LNCaP clone FGC (cell line): ENCODE measurements around the gene SDF4.

Experiments
- DNase-seq: peaks from one replicate; pipeline ENCODE4 v3.0.0-alpha.2; 2011; ENCODE audit warnings: low read depth
- H3K4me3 ChIP-seq: 2 replicates; pipeline ENCODE4 v1.5.1; 2011; ENCODE audit warnings: mild to moderate bottlenecking, low read depth, low read length, control low read depth
- TF ChIP-seq, protein P1 (sequence below): IDR thresholded peaks from 2 replicates; pipeline ENCODE4 v1.5.1; 2012; ENCODE audit warnings: mild to moderate bottlenecking; ENCODE audit not compliant: control insufficient read depth, insufficient read depth; ENCODE audit errors: extremely low read depth

Gene SDF4

DNA sequence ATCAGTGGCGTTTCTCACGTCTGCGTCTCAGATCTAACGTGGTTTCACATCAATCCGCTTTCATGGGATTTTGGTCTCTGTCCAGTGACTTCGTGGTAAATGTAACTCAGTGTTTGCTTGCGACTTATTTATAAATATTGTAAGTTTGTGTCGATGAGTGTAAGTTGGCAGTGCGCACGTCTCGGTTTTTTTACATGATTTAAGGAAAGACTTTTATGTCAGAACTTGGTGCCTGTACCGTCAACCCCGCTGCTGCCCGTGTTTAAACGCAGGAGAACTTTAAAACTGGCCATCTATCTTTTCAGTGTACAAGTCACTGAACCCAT lies 1.7 kb upstream of the SDF4 start:
- H3K4me3 ChIP-seq: peak overlapping the region; percentile 24

DNA sequence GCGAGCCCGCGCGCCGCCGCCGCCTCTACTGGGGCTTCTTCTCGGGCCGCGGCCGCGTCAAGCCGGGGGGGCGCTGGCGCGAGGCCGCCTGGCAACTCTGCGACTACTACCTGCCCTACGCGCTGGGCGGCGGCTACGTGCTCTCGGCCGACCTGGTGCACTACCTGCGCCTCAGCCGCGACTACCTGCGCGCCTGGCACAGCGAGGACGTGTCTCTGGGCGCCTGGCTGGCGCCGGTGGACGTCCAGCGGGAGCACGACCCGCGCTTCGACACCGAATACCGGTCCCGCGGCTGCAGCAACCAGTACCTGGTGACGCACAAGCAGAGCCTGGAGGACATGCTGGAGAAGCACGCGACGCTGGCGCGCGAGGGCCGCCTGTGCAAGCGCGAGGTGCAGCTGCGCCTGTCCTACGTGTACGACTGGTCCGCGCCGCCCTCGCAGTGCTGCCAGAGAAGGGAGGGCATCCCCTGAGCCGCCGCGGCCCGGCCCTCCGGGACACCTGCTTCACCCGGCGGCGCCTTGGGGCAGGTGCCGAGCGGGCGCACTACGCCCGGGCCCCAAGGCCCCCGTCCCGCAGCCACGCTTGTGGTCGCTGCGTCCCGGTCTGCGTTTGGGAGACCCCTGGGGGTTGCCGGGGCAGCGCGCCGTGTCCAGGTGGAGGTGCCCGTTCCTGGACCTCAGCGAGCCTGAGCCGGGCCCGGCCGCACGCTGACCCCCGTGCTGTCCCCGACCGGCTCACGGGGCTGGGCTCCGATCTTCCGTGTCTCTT lies 1.2 kb upstream of the SDF4 start:
- TF ChIP-seq, protein P1, sequence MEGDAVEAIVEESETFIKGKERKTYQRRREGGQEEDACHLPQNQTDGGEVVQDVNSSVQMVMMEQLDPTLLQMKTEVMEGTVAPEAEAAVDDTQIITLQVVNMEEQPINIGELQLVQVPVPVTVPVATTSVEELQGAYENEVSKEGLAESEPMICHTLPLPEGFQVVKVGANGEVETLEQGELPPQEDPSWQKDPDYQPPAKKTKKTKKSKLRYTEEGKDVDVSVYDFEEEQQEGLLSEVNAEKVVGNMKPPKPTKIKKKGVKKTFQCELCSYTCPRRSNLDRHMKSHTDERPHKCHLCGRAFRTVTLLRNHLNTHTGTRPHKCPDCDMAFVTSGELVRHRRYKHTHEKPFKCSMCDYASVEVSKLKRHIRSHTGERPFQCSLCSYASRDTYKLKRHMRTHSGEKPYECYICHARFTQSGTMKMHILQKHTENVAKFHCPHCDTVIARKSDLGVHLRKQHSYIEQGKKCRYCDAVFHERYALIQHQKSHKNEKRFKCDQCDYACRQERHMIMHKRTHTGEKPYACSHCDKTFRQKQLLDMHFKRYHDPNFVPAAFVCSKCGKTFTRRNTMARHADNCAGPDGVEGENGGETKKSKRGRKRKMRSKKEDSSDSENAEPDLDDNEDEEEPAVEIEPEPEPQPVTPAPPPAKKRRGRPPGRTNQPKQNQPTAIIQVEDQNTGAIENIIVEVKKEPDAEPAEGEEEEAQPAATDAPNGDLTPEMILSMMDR: no peak
- no peak for DNase-seq
- H3K4me3 ChIP-seq: peak overlapping the region; percentile 24

More for the DNA sequence above, 1.7 kb upstream of the SDF4 start:
- peak; percentile 47 for DNase-seq
- TF ChIP-seq, protein P1: no peak

DNA sequence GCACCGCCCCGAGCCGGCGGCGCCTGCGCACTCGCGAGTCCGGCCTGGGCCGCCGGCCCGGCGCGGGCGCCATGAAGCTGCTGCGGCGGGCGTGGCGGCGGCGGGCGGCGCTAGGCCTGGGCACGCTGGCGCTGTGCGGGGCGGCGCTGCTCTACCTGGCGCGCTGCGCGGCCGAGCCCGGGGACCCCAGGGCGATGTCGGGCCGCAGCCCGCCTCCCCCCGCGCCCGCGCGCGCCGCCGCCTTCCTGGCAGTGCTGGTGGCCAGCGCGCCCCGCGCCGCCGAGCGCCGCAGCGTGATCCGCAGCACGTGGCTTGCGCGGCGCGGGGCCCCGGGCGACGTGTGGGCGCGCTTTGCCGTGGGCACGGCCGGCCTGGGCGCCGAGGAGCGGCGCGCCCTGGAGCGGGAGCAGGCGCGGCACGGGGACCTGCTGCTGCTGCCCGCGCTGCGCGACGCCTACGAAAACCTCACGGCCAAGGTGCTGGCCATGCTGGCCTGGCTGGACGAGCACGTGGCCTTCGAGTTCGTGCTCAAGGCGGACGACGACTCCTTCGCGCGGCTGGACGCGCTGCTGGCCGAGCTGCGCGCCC lies 501 bp upstream of the SDF4 start, which contains the start of gene B3GALT6:
Gene B3GALT6 (plus strand): TSS at position 30 of the 588 bp plus-strand sequence. CDS start 42 bp downstream, at position 72.
- H3K4me3 ChIP-seq: peak within 1 kb of the TSS; percentile 87
- no peak for DNase-seq
- TF ChIP-seq, protein P1: no peak

DNA sequence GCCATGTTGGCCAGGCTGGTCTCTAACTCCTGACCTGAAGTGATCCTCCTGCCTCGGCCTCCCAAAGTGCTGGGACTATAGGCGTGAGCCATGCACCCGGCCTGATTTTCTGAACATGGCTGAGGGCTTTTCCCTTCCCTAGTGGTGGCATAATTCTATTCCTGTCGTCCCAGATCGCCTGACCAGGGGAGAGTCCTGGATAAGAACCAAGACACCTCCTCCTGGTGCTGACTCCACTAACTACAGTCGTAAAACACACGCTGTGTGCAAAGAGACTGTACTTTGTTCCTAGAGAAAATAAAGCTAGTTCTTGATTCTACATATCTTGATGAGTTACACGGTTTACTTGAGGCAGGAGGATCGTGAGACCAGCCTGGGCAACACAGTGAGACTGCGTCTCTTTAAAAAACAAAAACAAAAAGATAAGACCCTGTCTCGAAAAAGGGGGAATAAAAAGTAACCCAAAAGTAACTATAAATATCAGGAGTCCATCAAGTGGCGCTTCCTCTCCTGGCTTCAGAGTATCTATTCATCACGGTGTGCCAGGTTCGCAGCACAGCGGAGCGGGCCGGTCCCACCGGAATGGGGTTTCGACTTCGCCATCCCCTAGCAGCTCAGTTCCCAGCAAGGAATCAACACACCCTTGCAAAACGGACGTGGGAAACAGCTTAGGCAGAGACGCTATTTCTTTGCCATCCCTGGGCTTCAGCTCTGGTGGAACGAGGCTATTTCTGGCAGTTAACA lies 973 bp downstream of the SDF4 start:
- peak overlapping the region; percentile 87 for H3K4me3 ChIP-seq
- TF ChIP-seq, protein P1: peak; percentile 23; the same call in 1 of the 2 replicates
- peak; percentile 82 for DNase-seq

DNA sequence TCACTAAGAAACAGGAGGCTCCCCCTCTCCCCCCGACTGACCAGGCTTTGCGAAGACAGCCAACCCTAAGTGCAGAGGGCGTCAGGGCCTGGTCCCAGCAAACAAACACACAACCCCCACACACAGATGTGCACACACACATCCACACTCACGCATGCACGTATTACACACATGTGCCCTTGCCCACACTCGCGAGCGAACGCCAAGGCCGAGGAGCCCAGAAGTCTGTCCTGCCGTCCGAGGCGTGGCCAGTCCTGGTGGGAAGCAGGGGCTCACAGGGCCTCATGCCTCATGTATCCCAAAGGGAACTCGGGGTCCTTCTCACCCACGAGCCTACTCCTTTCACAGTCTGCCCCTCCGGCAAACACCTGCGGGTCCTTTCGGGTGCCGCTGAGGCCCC lies 2.0 kb downstream of the SDF4 start:
- no peak for DNase-seq
- TF ChIP-seq, protein P1: no peak
- H3K4me3 ChIP-seq: peak overlapping the region; percentile 87; the same call in 1 of the 2 replicates

DNA sequence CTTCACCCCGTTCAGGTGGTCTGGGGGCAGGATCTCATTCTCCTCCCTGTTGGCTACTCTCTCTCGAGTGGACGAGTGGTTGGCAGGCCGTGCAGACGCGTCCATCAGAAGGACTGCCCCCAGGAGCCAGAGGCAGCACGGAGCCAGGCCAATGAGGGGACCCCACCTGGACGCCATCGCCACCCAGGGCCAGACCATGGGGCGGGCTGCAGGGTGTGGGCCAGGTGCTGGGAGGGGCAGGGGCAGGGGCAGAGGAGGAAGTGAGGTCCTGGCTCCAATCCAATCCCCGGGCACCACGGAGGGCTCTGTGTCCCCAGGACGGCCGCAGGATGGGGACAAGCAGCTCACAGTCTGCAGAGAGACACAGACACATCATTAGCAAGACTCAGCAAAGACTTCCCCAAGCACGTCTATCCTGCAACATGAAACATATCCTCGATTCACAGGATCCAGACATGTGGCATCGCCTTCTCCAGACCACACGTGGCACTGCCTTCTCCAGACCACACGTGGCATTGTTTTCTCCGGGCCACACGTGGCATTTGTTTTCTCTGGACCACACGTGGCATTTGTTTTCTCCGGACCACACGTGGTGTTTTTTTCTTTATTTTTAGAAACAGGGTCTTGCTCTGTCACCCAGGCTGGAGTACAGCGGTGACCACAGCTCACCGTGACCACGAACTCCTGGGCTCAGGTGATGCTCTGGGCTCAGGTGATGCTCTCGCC lies 3.0 kb downstream of the SDF4 start:
- H3K4me3 ChIP-seq: no peak overlapping the region
- no peak for DNase-seq
- TF ChIP-seq, protein P1: no peak
